Neural cell (in vitro differentiated cells): ENCODE data around the gene NCOR1. TPM values are rescaled to one million over a fixed set of nuclear protein-coding genes. Genes with fewer than 3 reads are reported as not detected.

Experiments
- H2AFZ ChIP-seq: fragments of 200-600, 300-800 bp; sonication (generic), shearing (Covaris generic); 2 replicates; pipeline ENCODE4 v1.6.0; 2014; ENCODE audit warnings: low read depth, mild to moderate bottlenecking, antibody characterized with exemption, low read length, moderate library complexity
- H3F3A ChIP-seq: fragments of 200-600 bp; shearing (Covaris generic); 2 replicates; pipeline ENCODE4 v1.6.1; 2016; ENCODE audit warnings: mild to moderate bottlenecking, moderate library complexity, mixed read lengths, antibody characterized with exemption, low read length; ENCODE audit not compliant: insufficient read depth, poor library complexity, severe bottlenecking
- H3K27ac ChIP-seq: fragments of 200-600, 300-800 bp; sonication (generic), shearing (Covaris generic); 2 replicates; pipeline ENCODE4 v1.5.1; 2014; ENCODE audit warnings: mild to moderate bottlenecking, low read length, moderate library complexity
- H3K27me3 ChIP-seq: fragments of 300-800, 200-600 bp; sonication (generic), shearing (Covaris generic); 2 replicates; pipeline ENCODE4 v1.6.0; 2014; ENCODE audit warnings: mild to moderate bottlenecking, low read depth, low read length, moderate library complexity; ENCODE audit not compliant: insufficient read depth
- H3K36me3 ChIP-seq: fragments of 300-800, 200-600 bp; sonication (generic), shearing (Covaris generic); 2 replicates; pipeline ENCODE4 v1.5.1; 2014; ENCODE audit warnings: mild to moderate bottlenecking, antibody characterized with exemption, low read length, moderate library complexity; ENCODE audit not compliant: insufficient read depth
- H3K4me2 ChIP-seq: fragments of 300-800, 200-600 bp; sonication (generic), shearing (Covaris generic); 2 replicates; pipeline ENCODE4 v1.6.0; 2014; ENCODE audit warnings: mild to moderate bottlenecking, low read length
- H3K4me3 ChIP-seq: fragments of 300-800, 200-600 bp; sonication (generic), shearing (Covaris generic); 2 replicates; pipeline ENCODE4 v1.5.1; 2014; ENCODE audit warnings: mild to moderate bottlenecking, low read length, moderate library complexity
- H3K79me2 ChIP-seq: fragments of 200-600 bp; shearing (Covaris generic); replicated peaks from 2 replicates; pipeline ENCODE4 v1.6.0; 2014; ENCODE audit warnings: mild to moderate bottlenecking, low read length, moderate library complexity; ENCODE audit not compliant: insufficient read depth
- H3K9ac ChIP-seq: fragments of 300-800, 200-600 bp; sonication (generic), shearing (Covaris generic); 2 replicates; pipeline ENCODE4 v1.6.1; 2016; ENCODE audit warnings: mild to moderate bottlenecking, low read length, mixed read lengths
- H3K9me2 ChIP-seq: fragments of 200-600 bp; shearing (Covaris generic); 2 replicates; pipeline ENCODE4 v1.6.1; 2016; ENCODE audit warnings: mild to moderate bottlenecking, low read length, mixed read lengths; ENCODE audit not compliant: insufficient read depth
- H3K9me3 ChIP-seq: fragments of 200-600, 300-800 bp; sonication (generic), shearing (Covaris generic); 2 replicates; pipeline ENCODE4 v1.6.1; 2016; ENCODE audit warnings: mild to moderate bottlenecking, mixed run types, low read length, moderate library complexity, mixed read lengths
- H4K20me1 ChIP-seq: fragments of 200-600 bp; shearing (Covaris generic); 2 replicates; pipeline ENCODE4 v1.6.1; 2016; ENCODE audit warnings: mild to moderate bottlenecking, mixed run types; ENCODE audit not compliant: insufficient read depth
- CTCF ChIP-seq: fragments of 450-650 bp; IDR thresholded peaks from 2 replicates; pipeline ENCODE4 v1.5.1; 2014; ENCODE audit warnings: antibody characterized with exemption, mild to moderate bottlenecking, moderate library complexity; ENCODE audit not compliant: poor library complexity, severe bottlenecking
- EP300 ChIP-seq: fragments of 450-650 bp; conservative IDR thresholded peaks from 2 replicates; pipeline ENCODE4 v1.6.1; 2014; ENCODE audit warnings: antibody characterized with exemption, mild to moderate bottlenecking, moderate library complexity; ENCODE audit not compliant: poor library complexity, severe bottlenecking
- EZH2 ChIP-seq: fragments of 200-600, 300-800 bp; shearing (Covaris generic), sonication (generic); IDR thresholded peaks from 2 replicates; pipeline ENCODE4 v1.6.1; 2014; ENCODE audit warnings: antibody characterized with exemption, low read length, borderline replicate concordance, mild to moderate bottlenecking; ENCODE audit not compliant: insufficient read depth, poor library complexity, severe bottlenecking
- MXI1 ChIP-seq: fragments of 450-650 bp; conservative IDR thresholded peaks from 2 replicates; pipeline ENCODE4 v1.6.1; 2014; ENCODE audit warnings: antibody characterized with exemption, mild to moderate bottlenecking; ENCODE audit not compliant: poor library complexity, severe bottlenecking
- POLR2AphosphoS5 ChIP-seq: IDR thresholded peaks from 2 replicates; pipeline ENCODE4 v1.6.1; 2012
- RAD21 ChIP-seq: fragments of 450-650 bp; conservative IDR thresholded peaks from 2 replicates; pipeline ENCODE4 v1.6.1; 2014; ENCODE audit warnings: antibody characterized with exemption, mild to moderate bottlenecking, moderate library complexity
- REST ChIP-seq: IDR thresholded peaks from 2 replicates; pipeline ENCODE4 v1.6.1; 2012; ENCODE audit warnings: borderline replicate concordance
- SMC3 ChIP-seq: fragments of 450-650 bp; conservative IDR thresholded peaks from 2 replicates; pipeline ENCODE4 v1.6.1; 2014; ENCODE audit warnings: antibody characterized with exemption, mild to moderate bottlenecking, moderate library complexity; ENCODE audit not compliant: poor library complexity
- TAF1 ChIP-seq: IDR thresholded peaks from 2 replicates; pipeline ENCODE4 v1.6.1; 2012; ENCODE audit warnings: low read depth
- polyA plus RNA-seq: library from polyadenylated mRNA; depleted of rRNA; stranded (reverse); fragments of >200 nt; gene quantifications from 2 replicates; pipeline ENCODE4 v1.2.3, GENCODE V29; 2014

NCOR1 gene
- polyA plus RNA-seq, 1 donor from 2014 or later = 26.9 TPM

GRCh38 chr17:16040710-16041251 lies 174.6 kb downstream of the NCOR1 start:
- Histone ChIP-seq H2AFZ (no peak overlapping the region), H3K27ac (no peak overlapping the region), H4K20me1 (no peaks in the 10 kb centered on the region), H3F3A (peaks cover 2% of the 10 kb centered on the region), H3K27me3 (no peaks in the 10 kb centered on the region), H3K79me2 (no peaks in the 10 kb centered on the region), H3K9me3 (no peaks in the 10 kb centered on the region), H3K4me2 (no peak overlapping the region), H3K4me3 (no peak overlapping the region), H3K9me2 (no peaks in the 10 kb centered on the region), H3K36me3 (peaks cover 3% of the 10 kb centered on the region), H3K9ac (no peak overlapping the region)
- TF ChIP-seq REST (no peak), EZH2 (no peak), SMC3 (no peak), RAD21 (no peak), MXI1 (no peak), POLR2AphosphoS5 (no peak), CTCF (no peak), TAF1 (no peak), EP300 (no peak)

GRCh38 chr17:16037636-16038035 lies 177.7 kb downstream of the NCOR1 start:
- Histone ChIP-seq H3K4me2 (no peak overlapping the region), H3K79me2 (no peaks in the 10 kb centered on the region), H3K27ac (no peak overlapping the region), H4K20me1 (no peaks in the 10 kb centered on the region), H3K9me2 (no peaks in the 10 kb centered on the region), H3K9ac (no peak overlapping the region), H3K9me3 (no peaks in the 10 kb centered on the region), H3F3A (no peaks in the 10 kb centered on the region), H3K27me3 (no peaks in the 10 kb centered on the region), H3K4me3 (no peak overlapping the region), H2AFZ (no peak overlapping the region), H3K36me3 (peaks cover 8% of the 10 kb centered on the region)
- TF ChIP-seq TAF1 (no peak), EZH2 (no peak), SMC3 (no peak), POLR2AphosphoS5 (no peak), EP300 (no peak), MXI1 (no peak), CTCF (no peak), RAD21 (no peak), REST (no peak)
